Measurements from ENCODE around the gene DTX2.
"Not testable (repeated sequence)": the region's sequence is repeated elsewhere in the genome, so short reads cannot be mapped to it uniquely, and the experiment has no call there.

Gene DTX2

GRCh38 chr7:76443846-76444245 is 17.7 kb upstream of the DTX2 start:
- DNase-seq (ENCODE audit: low read depth in 2 of 2): not testable (repeated sequence)

DNA sequence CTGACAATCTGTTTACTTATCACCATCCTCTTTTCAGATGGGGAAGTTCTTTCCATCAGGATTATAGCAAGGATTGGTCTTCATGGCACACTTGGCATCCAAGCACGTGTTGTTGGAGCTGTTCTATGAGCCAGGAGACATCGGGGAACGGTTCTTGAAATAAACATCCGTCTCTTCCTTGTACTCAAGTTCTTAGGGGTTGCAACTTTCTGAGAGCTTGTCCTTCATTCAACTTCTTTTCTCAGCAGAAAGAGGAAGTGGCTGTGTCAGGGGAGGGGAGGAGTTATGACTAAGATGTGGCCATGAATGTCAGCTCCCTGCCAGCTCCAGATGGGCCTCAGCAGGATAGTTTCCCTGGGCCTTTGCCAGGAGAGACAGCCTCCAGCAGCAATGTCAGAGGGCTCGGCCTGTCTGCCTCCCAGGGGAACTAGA is 15.9 kb upstream of the DTX2 start:
- DNase-seq (ENCODE audit: low read depth in 2 of 2): not testable (repeated sequence)

GRCh38 chr7:76457017-76457416 is 4.5 kb upstream of the DTX2 start:
- DNase-seq (ENCODE audit: low read depth in 2 of 2): not testable (repeated sequence)

GRCh38 chr7:76458504-76458903 is 3.0 kb upstream of the DTX2 start:
- not testable (repeated sequence) for DNase-seq (ENCODE audit: low read depth in 2 of 2)

GRCh38 chr7:76460767-76461166 is 742 bp upstream of the DTX2 start:
- DNase-seq (ENCODE audit: low read depth in 2 of 2): not testable (repeated sequence)

GRCh38 chr7:76462271-76462882 is 868 bp downstream of the DTX2 start:
- not testable (repeated sequence) for DNase-seq (ENCODE audit: low read depth in 2 of 2)

DNA sequence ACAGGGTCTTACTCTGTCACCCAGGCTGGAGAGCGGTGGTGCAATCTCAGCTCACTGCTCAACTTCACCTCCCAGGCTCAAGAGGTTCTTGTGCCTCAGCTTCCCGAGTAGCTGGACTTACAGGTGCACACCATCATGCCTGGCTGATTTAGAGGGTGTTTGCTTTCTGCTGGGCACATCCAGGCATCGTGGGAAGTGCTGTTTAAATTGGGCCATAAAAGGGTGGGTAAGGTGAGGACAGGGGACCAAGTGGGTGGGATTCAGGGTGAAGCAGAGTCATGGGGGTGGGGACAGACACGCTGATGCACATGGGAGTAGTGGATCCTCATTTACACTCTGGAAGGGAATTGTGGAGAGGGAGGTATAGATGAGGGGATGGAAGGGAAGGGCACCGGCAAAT is 3.5 kb downstream of the DTX2 start:
- DNase-seq (ENCODE audit: low read depth in 2 of 2): not testable (repeated sequence)

DNA sequence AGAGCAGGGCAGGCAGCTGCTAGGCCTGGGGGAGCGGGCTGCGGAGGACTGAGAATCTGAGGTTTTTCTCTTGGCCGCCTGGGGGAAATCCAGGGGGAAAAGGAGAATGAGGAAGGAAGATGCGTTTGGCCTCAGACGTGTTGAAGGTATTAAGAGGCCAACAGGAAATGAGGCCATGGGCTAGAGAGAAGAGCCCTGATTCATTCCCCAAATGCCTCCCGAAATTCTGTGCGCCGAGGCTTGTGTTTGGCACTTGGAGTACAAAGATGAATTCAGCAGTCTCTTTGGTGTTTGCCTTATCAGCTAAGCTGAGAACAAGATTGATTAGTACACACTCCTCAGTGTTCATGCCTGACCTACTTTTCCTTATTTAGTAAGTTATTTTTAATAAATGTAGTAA is 4.4 kb downstream of the DTX2 start:
- DNase-seq (ENCODE audit: low read depth in 2 of 2): not testable (repeated sequence)

DNA sequence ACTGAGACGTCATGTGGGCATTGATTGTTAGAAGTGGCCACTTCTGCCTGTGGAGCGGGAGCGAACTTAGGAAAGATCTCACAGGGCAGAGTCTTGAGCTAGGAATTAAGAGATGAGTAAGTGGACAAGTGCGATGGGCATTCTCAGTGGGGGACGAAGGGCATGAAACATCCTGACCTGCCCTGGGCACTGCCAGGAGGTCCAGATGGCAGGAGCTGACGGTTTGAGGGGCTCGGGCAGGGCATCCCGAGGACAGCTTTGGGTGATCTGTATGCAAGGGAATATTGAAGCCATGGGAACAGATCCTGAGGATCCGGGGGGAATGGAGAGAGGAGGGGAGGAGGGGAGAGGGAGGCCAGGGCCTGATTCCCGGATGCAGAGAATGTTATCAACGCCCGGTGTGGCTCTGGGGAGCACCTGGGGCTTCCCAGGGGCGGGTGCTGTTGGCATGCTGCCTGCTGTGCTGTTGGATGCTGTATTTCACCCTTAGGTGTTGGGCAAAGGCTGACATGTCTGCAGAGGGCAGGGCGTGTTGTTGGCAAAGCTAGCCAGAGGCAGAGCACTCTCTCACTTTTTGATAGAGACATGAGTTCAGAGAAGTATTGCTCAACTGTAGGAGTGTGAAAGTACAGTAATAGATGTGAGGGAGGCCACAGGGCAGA is 6.4 kb downstream of the DTX2 start:
- not testable (repeated sequence) for DNase-seq (ENCODE audit: low read depth in 2 of 2)

- not testable (repeated sequence) for DNase-seq (ENCODE audit: low read depth in 2 of 2)
These were observed 10.2 kb downstream of the DTX2 start for GRCh38 chr7:76471556-76472221.

- DNase-seq (ENCODE audit: low read depth in 2 of 2): not testable (repeated sequence)
These were observed 11.6 kb downstream of the DTX2 start for GRCh38 chr7:76473097-76473496.

GRCh38 chr7:76476280-76476679 is 14.8 kb downstream of the DTX2 start:
- DNase-seq (ENCODE audit: low read depth in 2 of 2): not testable (repeated sequence)

- not testable (repeated sequence) for DNase-seq (ENCODE audit: low read depth in 2 of 2)
These were observed 15.4 kb downstream of the DTX2 start for GRCh38 chr7:76476742-76477474.

GRCh38 chr7:76479628-76480027 is 18.1 kb downstream of the DTX2 start:
- DNase-seq (ENCODE audit: low read depth in 2 of 2): not testable (repeated sequence)

- not testable (repeated sequence) for DNase-seq (ENCODE audit: low read depth in 2 of 2)
These were observed 19.1 kb downstream of the DTX2 start for GRCh38 chr7:76480403-76481253.

GRCh38 chr7:76482660-76483059 is 21.2 kb downstream of the DTX2 start:
- not testable (repeated sequence) for DNase-seq (ENCODE audit: low read depth in 2 of 2)

GRCh38 chr7:76483081-76483480 is 21.6 kb downstream of the DTX2 start:
- not testable (repeated sequence) for DNase-seq (ENCODE audit: low read depth in 2 of 2)

DNA sequence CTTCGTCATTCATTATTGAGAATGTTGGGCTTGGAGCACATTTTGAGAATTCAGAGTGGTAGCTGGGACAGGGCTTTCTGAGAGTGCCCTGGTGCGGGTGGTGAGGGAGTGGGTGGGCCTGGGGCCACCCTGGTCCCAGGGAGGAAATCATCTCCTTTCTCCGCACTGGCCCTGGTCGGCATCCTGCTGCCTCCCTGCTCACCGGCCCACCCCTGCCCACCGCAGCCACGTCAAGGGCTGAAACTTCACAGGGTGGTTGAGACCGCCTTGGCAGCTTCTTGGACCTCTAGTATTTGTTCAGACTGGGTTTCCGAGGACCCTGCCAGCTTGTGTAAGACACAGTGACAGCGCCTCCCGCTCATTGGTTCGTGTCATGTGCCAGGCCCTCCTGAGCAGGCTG is 22.9 kb downstream of the DTX2 start:
- DNase-seq (ENCODE audit: low read depth in 2 of 2): not testable (repeated sequence)

GRCh38 chr7:76485822-76486610 is 24.5 kb downstream of the DTX2 start:
- DNase-seq (ENCODE audit: low read depth in 2 of 2): not testable (repeated sequence)

DNA sequence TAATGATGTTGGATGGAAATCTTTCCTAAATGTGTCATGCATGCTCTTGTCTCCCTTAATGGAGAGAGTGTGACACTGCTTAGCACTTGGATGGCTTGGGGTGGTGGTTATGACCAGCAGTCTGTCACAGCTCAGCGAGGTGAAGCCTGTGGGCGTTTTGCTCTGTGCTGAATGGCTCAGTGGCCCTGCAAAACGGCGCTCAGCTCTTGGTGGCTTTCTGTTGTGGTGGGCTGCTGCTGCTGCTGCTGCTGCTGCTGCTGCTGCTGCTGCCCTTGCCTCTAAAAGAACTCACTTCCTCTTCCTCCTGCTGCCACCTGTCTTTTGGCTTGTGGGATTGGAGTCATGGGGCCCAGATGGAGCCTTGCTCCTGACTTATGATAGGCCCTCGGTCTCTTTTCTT is 25.1 kb downstream of the DTX2 start:
- DNase-seq (ENCODE audit: low read depth in 2 of 2): not testable (repeated sequence)

Data from stimulated activated CD4-positive, alpha-beta T cell treated with anti-CD3 and anti-CD28 coated beads, Interleukin-1b, Interleukin-23, amount 100 ng/mL, for 1 hour (primary cell).